Measurements from ENCODE around the gene MCTP1.

The MCTP1 gene

GRCh38 chr5:94932259-94932658, 352.6 kb downstream of the MCTP1 start:
- no peak overlapping the region for H3K4me3 ChIP-seq (ENCODE audit: low read depth, low read length)
- peaks cover 12% of the 10 kb centered on the region; the same call in 1 of the 2 replicates for H3K27me3 ChIP-seq
- DNase-seq = no peak
- H3K9me3 ChIP-seq = no peaks in the 10 kb centered on the region
- TF ChIP-seq CTCF (IDR thresholded peaks at IDR 0.05; ENCODE audit: low read depth, low read length) = no peak
- no peaks in the 10 kb centered on the region for H3K36me3 ChIP-seq
- H3K4me1 ChIP-seq = no peaks in the 10 kb centered on the region

GRCh38 chr5:94928891-94929290, 356.0 kb downstream of the MCTP1 start:
- no peaks in the 10 kb centered on the region for H3K27me3 ChIP-seq
- no peak overlapping the region for H3K4me3 ChIP-seq (ENCODE audit: low read depth, low read length)
- no peaks in the 10 kb centered on the region for H3K4me1 ChIP-seq
- H3K9me3 ChIP-seq = no peaks in the 10 kb centered on the region
- no peaks in the 10 kb centered on the region for H3K36me3 ChIP-seq
- no peak for TF ChIP-seq CTCF (IDR thresholded peaks at IDR 0.05; ENCODE audit: low read depth, low read length)
- DNase-seq = no peak

- no peaks in the 10 kb centered on the region for H3K9me3 ChIP-seq
- H3K4me1 ChIP-seq = no peaks in the 10 kb centered on the region
- no peak for TF ChIP-seq CTCF (IDR thresholded peaks at IDR 0.05; ENCODE audit: low read depth, low read length)
- H3K4me3 ChIP-seq (ENCODE audit: low read depth, low read length) = no peak overlapping the region
- no peak for DNase-seq
- H3K27me3 ChIP-seq = no peaks in the 10 kb centered on the region; the same call in 1 of the 2 replicates
- no peaks in the 10 kb centered on the region for H3K36me3 ChIP-seq
Measured at GRCh38 chr5:94920570-94920969, 364.3 kb downstream of the MCTP1 start.

- no peaks in the 10 kb centered on the region for H3K36me3 ChIP-seq
- no peaks in the 10 kb centered on the region; the same call in 1 of the 2 replicates for H3K27me3 ChIP-seq
- no peaks in the 10 kb centered on the region for H3K9me3 ChIP-seq
- no peak overlapping the region for H3K4me3 ChIP-seq (ENCODE audit: low read depth, low read length)
- no peaks in the 10 kb centered on the region for H3K4me1 ChIP-seq
- TF ChIP-seq CTCF (IDR thresholded peaks at IDR 0.05; ENCODE audit: low read depth, low read length) = no peak
- no peak for DNase-seq
Measured at GRCh38 chr5:94916619-94917018, 368.3 kb downstream of the MCTP1 start.

- Histone ChIP-seq H3K4me3 (ENCODE audit: low read depth, low read length) (no peak overlapping the region), H3K36me3 (no peaks in the 10 kb centered on the region), H3K9me3 (0 out of 2 replicates have a peak, but pooled peaks cover 2% of the 10 kb centered on the region), H3K27me3 (no peaks in the 10 kb centered on the region), H3K4me1 (no peaks in the 10 kb centered on the region)
- DNase-seq = no peak
- no peak for TF ChIP-seq CTCF (IDR thresholded peaks at IDR 0.05; ENCODE audit: low read depth, low read length)
Measured at GRCh38 chr5:94911276-94911675, 373.6 kb downstream of the MCTP1 start.

- Histone ChIP-seq H3K36me3 (no peaks in the 10 kb centered on the region), H3K9me3 (0 out of 2 replicates have a peak, but pooled peaks cover 2% of the 10 kb centered on the region), H3K4me1 (no peaks in the 10 kb centered on the region), H3K27me3 (no peaks in the 10 kb centered on the region), H3K4me3 (ENCODE audit: low read depth, low read length) (no peak overlapping the region)
- TF ChIP-seq CTCF (IDR thresholded peaks at IDR 0.05; ENCODE audit: low read depth, low read length) = no peak
- DNase-seq = no peak
Measured at GRCh38 chr5:94910721-94911120, 374.2 kb downstream of the MCTP1 start.

Measured in BE2C (cell line).